ENCODE measurements around the gene SYNDIG1L.

The SYNDIG1L gene

DNA sequence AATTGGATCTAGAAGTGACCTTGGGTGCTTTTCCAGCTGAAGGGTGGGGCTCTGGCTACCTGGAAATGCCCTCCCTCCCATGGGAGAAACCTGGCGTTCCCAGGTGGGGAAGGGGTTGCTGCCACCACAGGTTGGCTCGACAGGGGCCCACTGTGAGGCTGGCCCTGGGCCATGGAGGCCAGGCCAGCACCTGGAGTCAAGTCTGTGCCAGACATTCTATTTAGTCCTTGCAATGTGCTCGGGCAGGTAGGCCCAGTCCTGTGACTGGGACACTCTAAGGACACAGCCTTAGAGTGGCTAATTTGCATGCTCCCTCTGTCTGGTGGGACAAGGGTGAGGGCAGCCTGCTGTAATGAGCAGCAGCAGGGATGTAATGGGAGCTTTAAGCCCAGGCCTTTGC lies 65.8 kb downstream of the SYNDIG1L start:
- no peak for DNase-seq (ENCODE audit: insufficient read length, low spot score)
- TF ChIP-seq, protein P1, sequence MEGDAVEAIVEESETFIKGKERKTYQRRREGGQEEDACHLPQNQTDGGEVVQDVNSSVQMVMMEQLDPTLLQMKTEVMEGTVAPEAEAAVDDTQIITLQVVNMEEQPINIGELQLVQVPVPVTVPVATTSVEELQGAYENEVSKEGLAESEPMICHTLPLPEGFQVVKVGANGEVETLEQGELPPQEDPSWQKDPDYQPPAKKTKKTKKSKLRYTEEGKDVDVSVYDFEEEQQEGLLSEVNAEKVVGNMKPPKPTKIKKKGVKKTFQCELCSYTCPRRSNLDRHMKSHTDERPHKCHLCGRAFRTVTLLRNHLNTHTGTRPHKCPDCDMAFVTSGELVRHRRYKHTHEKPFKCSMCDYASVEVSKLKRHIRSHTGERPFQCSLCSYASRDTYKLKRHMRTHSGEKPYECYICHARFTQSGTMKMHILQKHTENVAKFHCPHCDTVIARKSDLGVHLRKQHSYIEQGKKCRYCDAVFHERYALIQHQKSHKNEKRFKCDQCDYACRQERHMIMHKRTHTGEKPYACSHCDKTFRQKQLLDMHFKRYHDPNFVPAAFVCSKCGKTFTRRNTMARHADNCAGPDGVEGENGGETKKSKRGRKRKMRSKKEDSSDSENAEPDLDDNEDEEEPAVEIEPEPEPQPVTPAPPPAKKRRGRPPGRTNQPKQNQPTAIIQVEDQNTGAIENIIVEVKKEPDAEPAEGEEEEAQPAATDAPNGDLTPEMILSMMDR (IDR thresholded peaks at IDR 0.05; ENCODE audit: insufficient read depth, missing control alignments): no peak
- FAIRE-seq: no peak

DNA sequence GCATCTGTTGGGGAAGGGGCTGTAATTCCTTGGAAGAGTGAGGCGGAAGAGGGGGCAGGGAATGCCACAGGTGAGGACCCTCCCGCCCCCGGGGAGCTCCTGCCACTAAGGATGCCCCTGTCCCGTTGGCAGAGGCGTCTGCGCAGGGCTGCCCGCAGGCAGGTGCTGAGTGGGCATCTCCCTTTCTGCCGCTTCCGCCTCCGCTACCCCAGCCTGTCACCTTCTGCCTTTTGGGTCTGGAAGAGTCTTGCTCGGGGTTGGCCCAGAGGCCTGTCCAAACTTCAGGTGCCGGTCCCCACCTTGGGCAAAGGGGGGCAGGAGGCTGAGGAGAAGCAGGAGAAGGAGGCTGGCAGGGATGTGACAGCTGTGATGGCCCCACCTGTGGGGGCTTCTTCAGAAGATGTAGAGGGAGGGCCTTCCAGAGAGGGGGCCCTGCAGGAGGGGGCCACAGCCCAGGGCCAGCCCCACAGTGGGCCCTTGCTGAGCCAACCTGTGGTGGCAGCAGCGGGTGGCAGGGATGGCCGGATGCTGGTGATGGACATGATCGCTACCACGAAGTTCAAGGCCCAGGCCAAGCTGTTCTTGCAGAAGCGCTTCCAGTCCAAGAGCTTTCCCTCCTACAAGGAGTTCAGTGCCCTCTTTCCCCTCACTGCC lies 67.7 kb downstream of the SYNDIG1L start:
- FAIRE-seq: no peak
- TF ChIP-seq, protein P1 (IDR thresholded peaks at IDR 0.05; ENCODE audit: insufficient read depth, missing control alignments): no peak
- DNase-seq (ENCODE audit: insufficient read length, low spot score): no peak

DNA sequence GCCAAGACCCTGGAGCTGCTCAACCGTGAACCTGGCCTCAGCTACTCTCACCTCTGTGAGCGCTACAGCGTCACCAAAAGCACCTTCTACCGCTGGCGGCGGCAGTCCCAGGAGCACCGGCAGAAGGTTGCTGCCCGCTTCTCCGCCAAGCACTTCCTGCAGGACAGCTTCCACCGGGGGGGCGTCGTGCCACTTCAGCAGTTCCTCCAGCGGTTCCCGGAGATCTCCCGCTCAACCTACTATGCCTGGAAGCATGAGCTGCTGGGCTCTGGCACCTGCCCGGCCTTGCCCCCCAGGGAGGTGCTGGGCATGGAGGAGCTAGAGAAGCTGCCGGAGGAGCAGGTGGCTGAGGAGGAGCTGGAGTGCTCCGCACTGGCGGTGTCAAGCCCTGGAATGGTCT lies 68.4 kb downstream of the SYNDIG1L start:
- DNase-seq (ENCODE audit: insufficient read length, low spot score) (no peak), FAIRE-seq (no peak)
- TF ChIP-seq, protein P1 (IDR thresholded peaks at IDR 0.05; ENCODE audit: insufficient read depth, missing control alignments): no peak

DNA sequence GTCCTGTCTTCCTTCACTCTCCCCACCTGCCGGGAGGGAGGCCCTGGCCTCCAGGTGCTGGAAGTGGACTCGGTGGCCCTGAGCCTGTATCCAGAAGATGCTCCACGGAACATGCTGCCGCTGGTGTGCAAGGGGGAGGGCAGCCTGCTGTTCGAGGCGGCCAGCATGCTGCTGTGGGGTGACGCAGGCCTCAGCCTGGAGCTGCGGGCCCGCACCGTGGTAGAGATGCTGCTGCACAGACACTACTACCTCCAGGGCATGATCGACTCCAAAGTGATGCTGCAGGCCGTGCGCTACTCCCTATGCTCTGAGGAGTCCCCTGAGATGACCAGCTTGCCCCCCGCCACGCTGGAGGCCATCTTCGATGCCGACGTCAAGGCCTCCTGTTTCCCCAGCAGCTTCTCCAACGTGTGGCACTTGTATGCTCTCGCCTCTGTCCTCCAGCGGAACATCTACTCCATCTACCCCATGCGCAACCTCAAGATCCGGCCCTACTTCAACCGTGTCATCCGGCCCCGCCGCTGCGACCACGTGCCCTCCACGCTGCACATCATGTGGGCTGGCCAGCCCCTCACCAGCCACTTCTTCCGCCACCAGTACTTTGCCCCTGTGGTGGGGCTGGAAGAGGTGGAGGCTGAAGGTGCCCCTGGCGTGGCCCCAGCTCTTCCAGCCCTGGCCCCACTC lies 69.0 kb downstream of the SYNDIG1L start:
- FAIRE-seq (no peak), DNase-seq (ENCODE audit: insufficient read length, low spot score) (no peak)
- TF ChIP-seq, protein P1 (IDR thresholded peaks at IDR 0.05; ENCODE audit: insufficient read depth, missing control alignments): no peak
